Fibroblast of the conjunctiva (primary cell): ENCODE measurements around the gene STMN3.
"Not testable (repeated sequence)": the region's sequence is repeated elsewhere in the genome, so short reads cannot be mapped to it uniquely, and the experiment has no call there.

Experiments
- DNase-seq: peaks from one replicate; pipeline ENCODE4 v3.0.0-alpha.2; 2010; ENCODE audit warnings: low read depth

STMN3 gene

GRCh38 chr20:63612276-63612931 lies 40.8 kb downstream of the STMN3 start:
- no peak for DNase-seq

DNA sequence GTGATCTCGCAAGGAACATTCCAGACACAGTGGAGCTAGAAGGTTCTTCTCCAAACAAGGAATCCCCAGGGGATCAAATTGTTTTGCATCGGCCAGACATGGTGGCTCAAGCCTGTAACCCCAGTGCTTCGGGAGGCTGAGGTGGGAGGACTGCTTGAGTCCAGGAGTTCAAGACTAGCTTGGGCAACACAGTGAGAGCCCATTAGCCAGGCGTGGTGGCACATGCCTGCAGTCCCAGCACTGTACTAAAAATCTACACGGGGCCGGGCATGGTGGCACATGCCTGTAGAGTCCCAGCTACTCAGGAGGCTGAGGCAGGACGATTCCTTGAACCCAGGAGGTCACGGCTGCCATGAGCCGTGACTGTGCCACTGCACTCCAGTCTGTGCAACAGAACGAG lies 41.6 kb downstream of the STMN3 start:
- DNase-seq = no peak

GRCh38 chr20:63610581-63611435 lies 42.4 kb downstream of the STMN3 start:
- no peak for DNase-seq

- no peak for DNase-seq
These were observed 46.5 kb downstream of the STMN3 start for GRCh38 chr20:63606686-63607085.

DNA sequence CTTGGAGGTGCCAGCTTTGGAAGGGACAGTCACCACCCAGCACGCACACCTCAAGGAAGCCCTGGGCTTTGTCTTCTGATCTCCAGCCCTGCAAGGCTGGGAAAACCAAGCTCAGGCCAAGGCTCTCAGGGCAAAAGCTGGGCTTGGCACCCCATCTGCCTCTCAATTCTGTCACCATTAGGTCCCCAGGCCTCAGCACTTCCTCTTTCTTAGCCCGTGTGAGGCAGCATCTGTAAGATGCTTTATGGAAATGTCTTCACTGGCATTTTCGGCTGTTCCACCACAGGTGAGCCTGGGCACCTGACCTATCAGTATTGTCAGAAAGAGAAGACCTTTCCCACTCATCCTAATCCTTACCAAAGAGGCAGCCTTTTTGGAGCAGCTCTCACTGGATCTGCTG lies 50.9 kb downstream of the STMN3 start:
- no peak for DNase-seq

DNA sequence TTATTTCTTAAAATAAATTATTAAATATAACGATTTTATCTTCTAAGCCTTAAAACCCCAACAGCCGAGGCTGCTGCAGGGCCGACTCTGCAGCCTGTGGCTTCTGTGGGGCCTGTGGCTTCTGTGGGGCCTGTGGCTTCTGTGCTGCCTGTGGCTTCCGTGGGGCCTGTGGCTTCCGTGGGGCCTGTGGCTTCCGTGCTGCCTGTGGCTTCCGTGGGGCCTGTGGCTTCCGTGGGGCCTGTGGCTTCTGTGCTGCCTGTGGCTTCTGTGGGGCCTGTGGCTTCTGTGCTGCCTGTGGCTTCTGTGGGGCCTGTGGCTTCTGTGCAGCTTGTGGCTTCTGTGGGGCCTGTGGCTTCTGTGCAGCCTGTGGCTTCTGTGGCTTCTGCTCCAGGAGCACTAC lies 51.5 kb downstream of the STMN3 start:
- DNase-seq = not testable (repeated sequence)

GRCh38 chr20:63599396-63600050 lies 53.7 kb downstream of the STMN3 start:
- no peak for DNase-seq

DNA sequence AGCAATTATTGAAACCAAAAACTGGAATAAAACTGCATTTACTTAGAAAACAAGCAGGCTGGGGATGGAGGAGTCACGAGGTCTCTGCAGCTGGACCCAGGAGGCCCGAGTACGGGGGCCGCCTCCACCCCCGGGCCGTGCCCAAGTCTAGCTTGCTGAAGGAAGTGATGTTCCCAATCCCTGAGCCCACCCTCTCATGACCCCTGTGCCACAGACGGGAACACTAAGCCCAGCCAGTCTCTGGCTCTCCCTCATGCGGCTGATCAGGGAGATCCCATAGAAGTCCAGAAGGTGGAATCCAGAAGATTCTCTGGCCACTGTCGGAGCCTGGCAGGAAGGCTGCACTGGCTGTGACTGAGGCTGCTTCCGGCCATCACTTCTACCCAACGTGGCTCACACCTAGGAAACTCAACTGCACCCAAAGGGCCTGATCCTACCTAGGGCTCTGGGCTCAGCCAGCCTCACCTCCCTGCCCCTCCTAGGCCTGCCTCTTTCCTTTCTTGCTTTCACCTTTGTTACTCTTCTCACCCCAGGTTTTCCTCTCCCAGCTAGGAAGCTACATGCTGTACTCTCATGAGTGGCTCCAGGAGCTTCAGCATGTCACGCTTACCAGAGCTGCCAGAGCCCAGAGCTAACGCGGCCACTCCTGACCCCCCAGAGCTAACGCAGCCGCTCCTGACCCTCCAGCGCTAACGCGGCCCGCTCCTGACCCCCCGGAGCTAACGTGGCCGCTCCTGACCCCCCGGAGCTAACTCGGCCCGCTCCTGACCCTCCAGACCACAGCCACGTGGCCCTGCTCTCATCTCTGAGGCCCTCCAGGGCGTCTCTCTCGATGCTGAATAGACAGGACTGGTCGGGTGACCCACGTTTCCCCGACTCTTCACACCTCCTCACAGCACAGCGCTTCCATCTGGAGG lies 54.5 kb downstream of the STMN3 start:
- DNase-seq = no peak

GRCh38 chr20:63597651-63598478 lies 55.4 kb downstream of the STMN3 start:
- no peak for DNase-seq

DNA sequence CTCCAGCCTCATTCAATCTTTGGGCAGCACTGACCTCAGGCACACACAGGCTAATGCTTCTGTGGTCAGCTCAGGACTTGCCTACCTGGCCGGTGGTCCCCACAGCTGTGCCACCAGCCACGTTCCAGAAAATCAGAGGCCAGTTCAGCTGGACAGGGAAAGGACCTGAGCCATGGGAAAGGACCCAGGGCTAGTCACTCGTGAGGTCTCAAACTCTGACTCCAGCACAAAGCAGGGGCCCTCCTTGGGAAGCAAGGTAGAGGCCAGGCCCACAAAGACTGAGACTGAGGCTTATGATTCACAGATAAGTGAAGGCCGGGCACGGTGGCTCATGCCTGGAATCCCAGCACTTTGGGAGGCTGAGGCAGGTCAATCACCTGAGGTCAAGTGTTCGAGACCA lies 56.8 kb downstream of the STMN3 start:
- no peak for DNase-seq

DNA sequence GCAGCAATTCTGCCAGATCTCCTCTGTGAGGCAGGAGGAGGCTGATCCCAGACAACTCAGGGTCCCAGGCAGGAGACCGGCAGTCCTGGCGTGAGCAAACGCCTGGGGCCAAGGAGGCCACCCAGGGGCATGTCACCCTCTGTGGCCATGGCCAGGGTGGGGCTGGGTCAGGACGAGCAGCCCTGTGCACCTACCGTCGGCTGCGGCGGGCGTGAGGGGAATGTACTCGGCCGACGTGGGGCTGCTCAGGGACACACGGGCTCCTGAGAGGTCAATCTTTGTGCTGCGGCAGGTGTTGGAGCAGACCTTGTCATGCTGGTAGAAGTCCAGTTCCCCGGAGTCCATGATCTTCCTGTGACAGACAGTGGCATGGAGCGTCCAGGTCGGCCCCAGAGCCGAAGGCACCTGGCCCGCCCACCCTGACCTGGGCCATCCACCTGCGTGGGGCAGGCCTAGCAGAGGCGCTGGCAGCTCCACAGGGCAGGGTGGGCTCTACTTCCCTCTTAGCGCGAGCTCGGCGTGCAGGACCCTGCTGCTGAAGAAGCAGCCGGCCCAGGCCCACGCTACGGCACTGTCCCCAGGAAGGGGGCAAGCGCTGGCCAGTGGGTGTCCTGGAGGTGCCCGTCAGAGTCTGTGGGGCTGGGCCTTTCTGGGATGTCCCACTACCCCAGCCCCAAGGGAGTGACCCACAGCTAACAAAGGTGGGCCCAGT lies 57.7 kb downstream of the STMN3 start:
- DNase-seq = no peak

- peak; percentile 35 for DNase-seq
These were observed 59.1 kb downstream of the STMN3 start for GRCh38 chr20:63594043-63594561.

DNA sequence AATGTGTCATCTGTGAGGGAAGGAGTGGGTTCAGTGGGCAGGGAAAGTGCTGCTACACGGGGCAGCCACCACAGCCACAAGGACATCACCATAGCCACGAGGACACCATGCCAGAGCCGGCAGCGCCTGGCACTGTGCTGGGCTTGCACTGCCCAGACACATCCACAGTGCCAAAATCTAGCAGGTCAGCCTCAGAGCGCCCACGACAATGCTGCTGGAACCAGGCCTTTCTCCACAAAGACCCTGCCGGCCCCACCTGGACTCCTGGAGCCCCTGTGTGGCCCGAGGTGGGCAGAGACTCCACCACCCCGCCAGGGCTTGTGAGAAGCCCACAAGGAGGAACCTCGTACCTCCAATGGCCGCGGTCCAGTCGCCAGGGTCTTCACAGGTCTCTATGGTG lies 60.6 kb downstream of the STMN3 start:
- DNase-seq = no peak

GRCh38 chr20:63591786-63592355 lies 61.4 kb downstream of the STMN3 start:
- DNase-seq = no peak

GRCh38 chr20:63591147-63591533 lies 62.1 kb downstream of the STMN3 start:
- DNase-seq = no peak

DNA sequence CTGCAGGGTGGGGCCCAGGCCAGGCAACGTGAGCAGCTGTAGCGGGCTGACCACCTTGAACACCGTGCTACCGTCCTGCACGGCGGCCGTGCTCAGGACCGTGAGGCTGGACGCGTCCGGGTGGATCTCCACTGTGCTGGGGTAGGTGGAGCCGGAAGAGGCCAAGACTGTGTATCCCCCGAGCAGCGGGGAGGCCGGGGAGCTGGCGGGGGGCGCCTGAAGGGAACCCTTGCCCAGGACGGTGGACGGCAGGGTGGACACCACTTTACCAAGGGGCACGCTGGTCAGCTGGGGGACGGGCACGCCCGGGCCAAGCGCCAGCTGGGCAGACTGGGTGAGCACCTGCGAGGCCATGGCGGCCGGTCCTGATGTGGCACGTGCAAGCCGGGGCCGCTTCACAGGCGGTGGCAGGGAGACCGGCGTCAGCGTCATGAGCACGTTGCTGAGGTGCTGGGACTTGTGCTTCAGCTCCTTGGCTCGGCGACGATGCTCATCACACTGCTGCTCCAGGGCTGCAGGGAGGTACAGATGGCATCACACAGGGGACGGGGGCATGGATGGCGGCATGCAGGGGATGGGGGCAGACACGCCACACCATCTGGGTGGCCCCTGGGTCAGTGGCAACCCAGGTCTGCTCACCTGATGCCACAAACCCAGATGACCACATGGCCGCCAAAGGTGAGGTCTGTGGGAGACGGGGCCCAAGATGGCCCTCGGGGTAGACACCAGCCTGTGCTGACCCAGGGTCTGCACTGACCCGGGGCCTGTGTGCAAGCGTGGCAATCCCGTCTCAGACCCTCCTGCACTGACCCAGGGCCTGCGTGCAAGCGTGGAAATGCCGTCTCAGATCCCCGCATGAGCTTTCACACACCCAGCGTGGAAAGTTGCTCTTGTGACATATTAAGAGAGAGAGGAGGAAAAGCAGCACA lies 62.7 kb downstream of the STMN3 start:
- DNase-seq = no peak
